K562 (cell line): Measurements from ENCODE around the gene ITPKB. TPM values are rescaled to one million over a fixed set of nuclear protein-coding genes. Genes with fewer than 3 reads are reported as not detected.
A peak's percentile ranks its signal among the peaks of the same experiment; 100 is the strongest.

Source experiments
- ATAC-seq: fragments of 200-7000 bp; cut with Tn5 transposase; 3 replicates; pipeline ENCODE4 v1.9.1; 2020; ENCODE audit warnings: moderate library complexity
- BruUV-seq: library from RNA; stranded (reverse); fragments of 400-500 nt; replicated peaks from 2 replicates; lab custom pipeline; 2021; lab: Mats Ljungman, UMichigan
- CTCF ChIA-PET: fragments of 300-600 bp; formaldehyde crosslinking; extraction: SDS; loops from one replicate; lab custom pipeline; 2021; ENCODE audit warnings: low intra/inter-chr PET ratio; lab: Yijun Ruan, JAX
- POLR2A ChIA-PET: fragments of 300-600, 350-650 bp; sonication (Branson Sonifier 250); formaldehyde crosslinking; extraction: SDS; loops from one replicate; lab custom pipeline; 2021; ENCODE audit warnings: antibody characterized with exemption, inconsistent platforms; lab: Yijun Ruan, JAX
- DNase-seq, 4 experiments: peaks; one replicate each; pipeline versions ENCODE4 v3.0.0 to v3.0.0-alpha.2; 2011 to 2018; ENCODE audit warnings: low spot score in 3 of 4, mixed read lengths in 3 of 4; ENCODE audit errors: extremely low read depth in 1 of 4
- FAIRE-seq: peaks from 2 replicates; lab custom pipeline; 2011; peaks lifted over from hg19 to GRCh38; lab: Jason Lieb, UNC
- H2AFZ ChIP-seq: 2 replicates; pipeline ENCODE4 v1.6.0; 2011; ENCODE audit warnings: low read depth, low read length, control low read depth, inconsistent platforms
- H3K27ac ChIP-seq: fragments of 200-600 bp; 3 replicates; pipeline ENCODE4 v1.8.0; 2011; ENCODE audit warnings: low read depth, mild to moderate bottlenecking, control low read depth, inconsistent platforms, low read length, moderate library complexity, mixed read lengths; ENCODE audit errors: extremely low read depth
- H3K27me3 ChIP-seq, 2 experiments: fragments of 300-600 bp in 1 of 2; 2 replicates in 1 of 2; 3 replicates in 1 of 2; pipeline versions ENCODE4 v1.6.0 to v1.8.0; 2011; ENCODE audit warnings: inconsistent platforms in 2 of 2, low read length in 2 of 2, mild to moderate bottlenecking in 1 of 2, mixed read lengths in 1 of 2, moderate library complexity in 1 of 2; ENCODE audit not compliant: control insufficient read depth in 2 of 2, insufficient read depth in 2 of 2
- H3K36me3 ChIP-seq: fragments of 300-600 bp; 3 replicates; pipeline ENCODE4 v1.8.0; 2011; ENCODE audit warnings: mild to moderate bottlenecking, low read length, inconsistent platforms; ENCODE audit not compliant: control insufficient read depth, insufficient read depth
- H3K4me1 ChIP-seq, 2 experiments: fragments of 200-600 bp in 1 of 2; replicated peaks in 1 of 2; 2 replicates in 1 of 2; 3 replicates in 1 of 2; pipeline versions ENCODE4 v1.5.1 to v1.8.0; 2011; ENCODE audit warnings: inconsistent platforms in 2 of 2, low read length in 2 of 2, mild to moderate bottlenecking in 1 of 2, mixed read lengths in 1 of 2, moderate library complexity in 1 of 2; ENCODE audit not compliant: control insufficient read depth in 2 of 2, insufficient read depth in 2 of 2
- H3K4me2 ChIP-seq: 2 replicates; pipeline ENCODE4 v1.6.1; 2011; ENCODE audit warnings: low read length, control low read depth, inconsistent platforms, mixed read lengths; ENCODE audit not compliant: insufficient read depth
- H3K4me3 ChIP-seq: fragments of 200-600 bp; sonication (generic), shearing (Covaris generic); 2 replicates; pipeline ENCODE4 v1.5.1; 2016; ENCODE audit warnings: control low read depth, inconsistent platforms
- H3K79me2 ChIP-seq: fragments of 200-600 bp; 3 replicates; pipeline ENCODE4 v1.8.0; 2011; ENCODE audit warnings: low read length, inconsistent platforms; ENCODE audit not compliant: control insufficient read depth, insufficient read depth
- H3K9ac ChIP-seq, 2 experiments: 2 replicates each; pipeline versions ENCODE4 v1.6.0 to v1.6.1; 2011; ENCODE audit warnings: low read depth in 2 of 2, low read length in 2 of 2, control low read depth in 1 of 2, inconsistent platforms in 1 of 2, mild to moderate bottlenecking in 1 of 2, mixed read lengths in 1 of 2; ENCODE audit not compliant: insufficient read depth in 1 of 2
- H3K9me1 ChIP-seq: one replicate; pipeline ENCODE4 v1.6.0; 2011; ENCODE audit warnings: inconsistent platforms, mild to moderate bottlenecking, low read length, moderate library complexity; ENCODE audit not compliant: control insufficient read depth, insufficient read depth
- H3K9me3 ChIP-seq: replicated peaks from 2 replicates; pipeline ENCODE4 v1.5.1; 2011; ENCODE audit warnings: low read depth, low read length, inconsistent platforms; ENCODE audit not compliant: control insufficient read depth, insufficient read depth
- H4K20me1 ChIP-seq: replicated peaks from 2 replicates; pipeline ENCODE4 v1.6.1; 2011; ENCODE audit warnings: low read length, inconsistent platforms, mixed read lengths; ENCODE audit not compliant: control insufficient read depth, insufficient read depth
- CBFB ChIP-seq: sonication (generic); formaldehyde crosslinking; IDR thresholded peaks from 2 replicates; pipeline ENCODE4 v1.4.0; 2020; ENCODE audit warnings: mild to moderate bottlenecking, missing genetic modification reagents
- ZC3H8 ChIP-seq: fragments of 450-650 bp; IDR thresholded peaks from 2 replicates; pipeline ENCODE4 v1.6.1; 2017
- ZNF12 ChIP-seq: sonication (generic); formaldehyde crosslinking; IDR thresholded peaks from 2 replicates; pipeline ENCODE4 v1.4.0; 2020; ENCODE audit warnings: mild to moderate bottlenecking, missing genetic modification reagents
- WGBS: fragments of 100-300 bp; shearing (Covaris generic); methylation state at CpG from one replicate; pipeline ENCODE4 v1.1.6; 2016; ENCODE audit warnings: low coverage, mixed read lengths; ENCODE audit not compliant: insufficient coverage; ENCODE audit errors: missing lambda C conversion rate; 5-methylcytosine and 5-hydroxymethylcytosine counted together
- in situ Hi-C: fragments of 300-500 bp; cut with MboI; formaldehyde crosslinking; loops from 4 replicates; pipeline ENCODE4 v1.15.0; 2018; ENCODE audit warnings: inconsistent platforms, mixed read lengths
- intact Hi-C: fragments of 100-400 bp; cut with micrococcal nuclease; formaldehyde crosslinking; loops from 2 replicates; pipeline ENCODE4 v1.14.2; 2022
- polyA plus RNA-seq, 8 experiments: library from polyadenylated mRNA; depleted of rRNA in 4 of 8; stranded (reverse) in 5 of 8; unstranded in 3 of 8; fragments of >200 nt; fragmentation: Nextera tagmentation in 2 of 8; fragmentation: Illumina TruSeq in 1 of 8; extraction: Ambion mirVana in 2 of 8; extraction: Trizol in 1 of 8; gene quantifications; 2 replicates each; pipeline versions ENCODE4 v1.2.1 to v1.2.3, GENCODE V29; 2011 to 2014; ENCODE audit warnings: inconsistent platforms in 1 of 8, missing spikeins in 1 of 8
- total RNA-seq, 7 experiments: library from RNA; depleted of rRNA in 6 of 7; stranded (reverse); fragments of >200 nt in 6 of 7; fragmentation: Illumina TruSeq in 2 of 7; extraction: Trizol in 2 of 7; gene quantifications; 2 replicates each; pipeline versions ENCODE4 v1.2.1 to v1.2.3, GENCODE V29; 2011 to 2021; ENCODE audit warnings: low replicate concordance in 1 of 7
- TF ChIP-seq, protein P1 (sequence below): fragments of 450-650 bp; conservative IDR thresholded peaks from 2 replicates; pipeline ENCODE4 v1.6.1; 2016; ENCODE audit warnings: missing genetic modification characterization, low read depth, mild to moderate bottlenecking, missing compliant biosample characterization, moderate library complexity

The ITPKB gene
- total and polyA plus RNA-seq, 9 of the 15 experiments (the other 6 are each of a cell fraction or from before 2014, with no cell fraction given) = 0.01 to 0.22 TPM; not detected in 7

DNA sequence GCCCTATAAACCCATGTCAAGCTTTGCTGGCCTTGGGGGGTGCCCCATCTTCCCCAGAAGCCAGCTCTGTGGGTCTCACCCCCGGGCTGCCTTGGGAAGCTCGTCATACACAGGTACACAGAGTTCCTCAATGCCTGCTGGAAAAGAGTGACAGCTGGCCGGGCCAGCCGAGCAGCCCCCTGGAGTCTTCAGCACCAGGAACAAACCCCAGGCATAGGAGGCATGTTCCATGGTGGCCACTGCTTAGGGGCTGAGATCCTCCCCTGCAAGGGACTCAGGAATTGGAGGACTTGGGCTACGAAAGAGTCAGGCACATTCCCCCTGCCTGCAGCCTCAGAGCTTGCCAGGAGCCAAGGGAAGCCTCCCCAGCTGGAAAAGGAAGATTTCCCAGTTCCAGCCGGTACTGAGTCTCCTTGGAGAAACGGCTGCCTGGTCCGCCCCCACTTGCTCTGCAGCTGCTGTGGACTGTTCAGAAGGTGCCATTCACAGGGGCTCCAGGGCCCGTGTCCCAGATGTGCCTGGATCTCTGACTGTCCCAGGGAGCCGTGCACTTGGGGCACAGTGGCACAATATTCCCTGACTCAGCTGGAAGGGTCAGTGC lies 101.0 kb downstream of the ITPKB start:
- no TSS peak for BruUV-seq
- Histone ChIP-seq H4K20me1 (0 out of 2 replicates have a peak, but pooled peaks cover 10% of the 10 kb centered on the region), H3K9me1 (no peaks in the 10 kb centered on the region), H3K4me3 (no peak overlapping the region), H3K9me3 (no peaks in the 10 kb centered on the region), H3K27me3 (peaks cover 50 to 93% of the 10 kb centered on the region in 2 experiments), H3K4me2 (no peak overlapping the region), H3K9ac (no peak overlapping the region), H3K79me2 (no peaks in the 10 kb centered on the region), H2AFZ (no peak overlapping the region), H3K36me3 (no peaks in the 10 kb centered on the region), H3K27ac (no peak overlapping the region), H3K4me1 (peaks cover 6 to 33% of the 10 kb centered on the region in 2 experiments; a peak in 3 of 5 replicates)
- TF ChIP-seq CBFB (CRISPR knock-in tag) = 0 out of 2 replicates have a peak, but pooled peaks have one; percentile 26
- no peak for TF ChIP-seq ZC3H8
- TF ChIP-seq, protein P1, sequence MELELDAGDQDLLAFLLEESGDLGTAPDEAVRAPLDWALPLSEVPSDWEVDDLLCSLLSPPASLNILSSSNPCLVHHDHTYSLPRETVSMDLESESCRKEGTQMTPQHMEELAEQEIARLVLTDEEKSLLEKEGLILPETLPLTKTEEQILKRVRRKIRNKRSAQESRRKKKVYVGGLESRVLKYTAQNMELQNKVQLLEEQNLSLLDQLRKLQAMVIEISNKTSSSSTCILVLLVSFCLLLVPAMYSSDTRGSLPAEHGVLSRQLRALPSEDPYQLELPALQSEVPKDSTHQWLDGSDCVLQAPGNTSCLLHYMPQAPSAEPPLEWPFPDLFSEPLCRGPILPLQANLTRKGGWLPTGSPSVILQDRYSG (tag) = no peak
- no peak for TF ChIP-seq ZNF12 (CRISPR knock-in tag)
- 2% methylated on average over 10 of the region's 10 CpGs for WGBS
- ATAC-seq (peak; percentile 3; the same call in 2 of the 3 replicates), DNase-seq (no peak), FAIRE-seq (no peak)
- ChIA-PET CTCF (interaction anchor here (0.5 to 1.1 kb wide), 3 partner anchors 164 to 843 kb away, joined by 3 read pairs; no protein-coding TSS in a partner anchor), POLR2A (interaction anchor here (0.6 to 1.2 kb wide), 6 partner anchors 8 to 1203 kb away, joined by 3 to 4 read pairs (median 3); no protein-coding TSS in a partner anchor)
- intact Hi-C loops = loop anchor here (5.0 kb wide), 1 partner anchor 39 kb away; no protein-coding TSS in a partner anchor
- in situ Hi-C loops = loop anchor here (5.0 to 10.0 kb wide), 3 partner anchors 189 to 1317 kb away; no protein-coding TSS in a partner anchor
